GM19351 (cell line): ENCODE data around the gene EHD1.

ENCODE experiments used
- ATAC-seq: cut with Tn5 transposase; IDR thresholded peaks from one replicate; pipeline ENCODE4 v1.9.1; 2021; ENCODE audit warnings: mild to moderate bottlenecking, moderate library complexity; ENCODE audit not compliant: unreplicated experiment

EHD1 gene

DNA sequence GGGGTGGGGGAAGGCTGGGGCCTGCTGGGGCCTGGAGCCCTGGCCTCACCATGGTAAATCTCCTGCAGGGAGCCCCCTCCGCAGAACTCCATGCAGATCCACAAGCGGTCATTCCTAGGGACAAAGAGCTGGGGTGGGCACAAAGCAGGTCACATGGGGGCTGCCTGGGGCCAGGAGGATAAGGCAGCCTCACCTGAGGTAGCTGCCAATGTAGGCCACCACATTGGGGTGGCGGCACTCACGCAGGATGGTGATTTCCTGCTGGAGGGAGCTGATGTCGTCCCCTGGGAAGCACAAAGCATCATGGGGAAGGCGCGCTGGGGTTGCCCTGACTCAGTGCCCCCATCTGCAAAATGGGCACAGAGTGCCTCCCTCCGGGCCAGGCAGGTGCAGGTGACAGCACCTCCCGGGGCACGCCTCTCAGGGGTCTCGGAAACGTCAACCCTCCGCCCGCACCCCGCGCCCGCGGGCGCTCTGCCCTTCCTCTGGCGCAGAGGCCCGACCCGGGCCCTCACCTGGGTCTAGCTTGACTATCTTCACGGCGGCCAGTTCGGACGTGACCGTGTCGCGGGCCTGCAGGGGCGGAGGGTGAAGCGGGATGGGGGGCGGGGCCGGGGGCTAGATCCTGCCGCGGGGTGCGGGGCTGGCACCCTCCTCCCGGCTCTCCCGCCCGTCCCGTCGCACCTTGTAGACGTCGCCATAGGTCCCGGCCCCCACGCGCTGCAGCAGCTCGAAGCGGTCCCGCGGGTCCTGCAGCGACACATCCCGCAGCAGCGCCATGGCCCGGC is 75.9 kb downstream of the EHD1 start:
- ATAC-seq, result peak; percentile 20
